Subcutaneous adipose tissue (tissue), 4 donors: ENCODE measurements around the gene GHRH. TPM values are rescaled to one million over a fixed set of nuclear protein-coding genes. Genes with fewer than 3 reads are reported as not detected.

Experiments
- CTCF ChIP-seq: fragments of 450-650 bp; IDR thresholded peaks from one replicate; pipeline ENCODE4 v1.5.1; 2016; ENCODE audit warnings: low read depth, mild to moderate bottlenecking, control low read depth, antibody characterized with exemption, moderate library complexity
- total RNA-seq, 4 donors: library from RNA; depleted of rRNA; stranded (reverse); fragments of >200 nt; gene quantifications; one replicate each; pipeline ENCODE4 v1.1.0, GENCODE V29; 2016

Gene GHRH, protein sequence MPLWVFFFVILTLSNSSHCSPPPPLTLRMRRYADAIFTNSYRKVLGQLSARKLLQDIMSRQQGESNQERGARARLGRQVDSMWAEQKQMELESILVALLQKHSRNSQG
- not detected for total RNA-seq

DNA sequence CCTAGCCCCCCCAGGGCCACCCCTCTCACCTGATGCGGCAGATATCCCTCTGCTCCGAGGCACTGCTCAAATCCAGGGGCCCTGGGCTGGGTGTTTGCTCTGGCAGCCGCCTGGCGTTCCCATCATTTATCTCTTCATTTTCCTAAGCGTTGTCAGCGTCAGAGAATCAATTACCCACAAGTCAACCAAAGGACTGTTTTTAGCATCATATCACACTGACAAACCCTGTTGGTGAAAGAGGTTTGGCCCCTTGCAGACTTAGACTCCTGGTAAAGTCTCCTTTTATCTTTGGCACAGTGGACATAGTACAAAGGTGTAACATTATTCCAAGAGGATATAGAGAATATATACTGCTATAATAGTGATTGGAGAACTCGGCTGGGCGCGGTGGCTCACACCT, at the start of gene GHRH:
GHRH (minus strand) TSS at position 101 of the 400 bp plus-strand sequence. CDS start 4,925 bp downstream, outside the sequence.
- TF ChIP-seq CTCF = no peak

GRCh38 chr20:37310951-37311350, 49.3 kb upstream of the GHRH start:
- no peak for TF ChIP-seq CTCF

DNA sequence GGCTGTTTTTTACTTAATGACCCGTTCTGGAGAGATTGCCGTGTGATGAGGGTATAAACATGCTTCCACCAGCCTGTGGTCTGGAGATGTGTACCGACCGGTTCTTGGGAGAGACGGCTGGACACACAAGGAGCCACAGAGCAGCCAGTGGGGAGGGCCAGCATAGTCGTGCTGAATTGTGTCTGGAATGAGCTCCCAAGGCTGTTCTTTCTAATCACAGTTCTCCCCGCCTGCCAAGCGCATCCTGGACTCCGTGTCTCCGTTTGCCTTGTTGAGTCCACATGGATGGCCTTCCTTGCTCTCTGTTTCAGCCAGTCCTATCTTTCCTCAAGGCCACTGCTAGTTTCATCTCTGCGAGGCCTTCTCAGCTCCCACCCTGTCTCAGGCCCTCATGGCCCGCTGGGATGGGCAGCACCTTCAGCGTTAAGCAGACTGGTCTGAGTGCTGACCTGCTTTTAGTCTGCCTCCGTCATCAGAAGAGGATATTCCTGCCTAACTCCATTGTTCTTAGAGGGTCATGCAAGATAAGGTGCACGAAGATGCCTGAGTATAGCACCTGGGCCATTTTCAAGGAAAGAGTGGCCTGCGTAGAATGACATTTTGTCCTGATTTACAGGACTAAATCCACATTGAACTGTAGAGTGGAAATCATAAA, 48.4 kb upstream of the GHRH start:
- no peak for TF ChIP-seq CTCF

GRCh38 chr20:37309290-37309689, 47.7 kb upstream of the GHRH start:
- no peak for TF ChIP-seq CTCF

DNA sequence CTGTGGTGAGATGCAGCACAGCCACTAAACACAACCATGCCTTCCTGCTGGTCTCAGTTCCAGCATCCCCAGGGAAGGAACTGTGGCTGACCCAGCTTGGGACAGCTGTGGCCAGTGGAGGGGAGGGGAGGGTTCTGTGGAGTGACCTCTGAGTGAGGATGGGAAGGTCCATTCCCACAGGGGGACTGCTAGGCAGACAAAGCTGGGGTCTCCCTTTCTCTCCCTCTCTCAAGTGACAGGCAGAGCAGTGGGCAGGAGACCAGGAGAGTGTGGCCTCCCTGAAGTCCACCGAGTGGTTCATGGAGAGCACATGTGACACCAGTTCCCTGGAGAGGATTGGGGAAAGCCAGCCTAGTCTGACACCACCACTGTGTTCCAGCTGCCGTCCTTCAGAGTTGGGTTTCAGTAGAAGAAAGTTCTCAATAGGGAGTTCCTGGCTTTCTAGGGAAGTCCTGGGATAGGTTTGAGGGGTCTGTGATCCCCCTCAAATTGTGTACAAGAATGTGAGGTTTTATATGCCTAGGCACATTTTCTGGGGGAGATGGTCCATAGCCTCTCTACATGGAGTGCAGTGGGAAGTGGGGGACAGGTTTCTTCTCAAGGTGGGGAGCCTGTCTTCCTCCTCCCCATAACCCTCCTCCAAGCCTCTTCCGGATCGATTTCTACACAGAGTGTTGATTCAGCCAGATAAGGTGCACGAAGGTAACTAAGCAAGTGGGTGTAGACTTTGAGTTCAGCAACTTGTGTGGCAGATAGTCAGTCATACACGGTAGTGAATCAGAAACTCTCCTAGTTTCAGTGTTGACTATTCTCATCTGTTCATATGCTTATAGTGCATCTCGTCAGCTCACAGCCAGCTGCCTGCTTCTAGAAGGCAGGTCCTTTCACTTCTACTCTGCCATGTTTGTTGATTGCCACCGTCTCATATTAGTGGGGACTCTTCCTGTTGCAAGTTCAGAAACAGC, 46.8 kb upstream of the GHRH start:
- TF ChIP-seq CTCF = no peak

DNA sequence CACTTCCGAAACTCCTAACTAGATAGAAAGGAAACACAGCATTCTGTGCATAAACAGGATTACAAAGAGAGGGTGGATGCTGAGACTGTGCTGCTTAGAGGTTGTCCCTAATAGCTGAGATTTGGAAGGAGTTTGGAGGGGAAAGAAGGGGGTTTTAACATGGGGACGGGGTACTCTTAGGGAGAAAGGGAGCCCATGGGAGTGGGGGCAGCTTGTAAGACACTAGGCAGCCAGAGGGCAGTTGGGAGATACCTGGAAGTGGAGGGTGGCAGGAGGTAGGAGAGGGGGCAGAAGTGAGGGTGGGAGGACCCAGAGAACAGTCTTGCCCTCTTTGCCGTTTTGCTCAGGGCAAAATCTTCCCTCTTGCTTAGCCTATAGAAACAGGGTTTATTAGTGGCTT, 44.2 kb upstream of the GHRH start:
- no peak for TF ChIP-seq CTCF

GRCh38 chr20:37305079-37305478, 43.5 kb upstream of the GHRH start:
- no peak for TF ChIP-seq CTCF
